SK-N-SH (cell line): ENCODE data around the gene PMEPA1. TPM values are rescaled to one million over a fixed set of nuclear protein-coding genes. Genes with fewer than 3 reads are reported as not detected.
A peak's percentile ranks its signal among the peaks of the same experiment; 100 is the strongest.

Source experiments
- CTCF ChIA-PET: fragments of 300-600, 350-600 bp; formaldehyde crosslinking; extraction: SDS; loops from one replicate; lab custom pipeline; 2021; lab: Yijun Ruan, JAX
- POLR2A ChIA-PET: fragments of 350-600 bp; sonication (Branson Sonifier 250); formaldehyde crosslinking; extraction: SDS; loops from one replicate; lab custom pipeline; 2020; ENCODE audit warnings: antibody characterized with exemption, inconsistent platforms; lab: Yijun Ruan, JAX
- DNase-seq: peaks from one replicate; pipeline ENCODE4 v3.0.0; 2012
- H2AFZ ChIP-seq: fragments of 200-600 bp; sonication (generic); 2 replicates; pipeline ENCODE4 v1.8.1; 2016; ENCODE audit warnings: antibody characterized with exemption, mild to moderate bottlenecking, low read depth
- H3F3A ChIP-seq: fragments of 200-600 bp; sonication (generic); replicated peaks from 2 replicates; pipeline ENCODE3; 2016; ENCODE audit warnings: antibody characterized with exemption, mild to moderate bottlenecking; ENCODE audit not compliant: insufficient read depth
- H3K27ac ChIP-seq, 2 experiments: fragments of 200-500 bp in 1 of 2; fragments of 200-600 bp in 1 of 2; sonication (Bioruptor generic) in 1 of 2; sonication (generic), shearing (Covaris generic) in 1 of 2; 2 replicates each; pipeline versions ENCODE4 v1.5.1 to v1.6.1; 2014 to 2016; ENCODE audit warnings: low read depth in 2 of 2, inconsistent platforms in 1 of 2, low read length in 1 of 2, mild to moderate bottlenecking in 1 of 2, mixed read lengths in 1 of 2
- H3K27me3 ChIP-seq: fragments of 200-600 bp; sonication (generic), shearing (Covaris generic); 2 replicates; pipeline ENCODE4 v1.6.1; 2016; ENCODE audit warnings: mixed run types; ENCODE audit not compliant: insufficient read depth
- H3K36me3 ChIP-seq, 2 experiments: fragments of 200-500 bp in 1 of 2; fragments of 200-600 bp in 1 of 2; sonication (Bioruptor generic) in 1 of 2; sonication (generic) in 1 of 2; replicated peaks in 1 of 2; 2 replicates each; pipeline versions ENCODE3 to v1.5.1; 2014 to 2016; ENCODE audit warnings: low read length in 1 of 2, mild to moderate bottlenecking in 1 of 2; ENCODE audit not compliant: insufficient read depth in 2 of 2, control insufficient read depth in 1 of 2
- H3K4me1 ChIP-seq, 2 experiments: fragments of 200-500 bp in 1 of 2; fragments of 200-600 bp in 1 of 2; sonication (Bioruptor generic) in 1 of 2; sonication (generic), shearing (Covaris generic) in 1 of 2; 2 replicates each; pipeline versions ENCODE4 v1.5.1 to v1.6.1; 2014 to 2016; ENCODE audit warnings: low read depth in 1 of 2, low read length in 1 of 2, mixed run types in 1 of 2; ENCODE audit not compliant: insufficient read depth in 2 of 2, control insufficient read depth in 1 of 2
- H3K4me2 ChIP-seq: fragments of 200-600 bp; sonication (generic), shearing (Covaris generic); 2 replicates; pipeline ENCODE4 v1.6.1; 2017; ENCODE audit warnings: mixed run types
- H3K4me3 ChIP-seq, 2 experiments: fragments of 200-500 bp in 1 of 2; fragments of 200-600 bp in 1 of 2; sonication (Bioruptor generic) in 1 of 2; sonication (generic), shearing (Covaris generic) in 1 of 2; 2 replicates each; pipeline versions ENCODE4 v1.5.1 to v1.8.1; 2014 to 2016; ENCODE audit warnings: low read depth in 2 of 2, inconsistent platforms in 1 of 2, low read length in 1 of 2, mild to moderate bottlenecking in 1 of 2, mixed read lengths in 1 of 2, moderate library complexity in 1 of 2
- H3K79me2 ChIP-seq: fragments of 200-600 bp; sonication (generic); 2 replicates; pipeline ENCODE4 v1.8.1; 2017; ENCODE audit warnings: mild to moderate bottlenecking; ENCODE audit not compliant: insufficient read depth
- H3K9ac ChIP-seq: fragments of 200-600 bp; sonication (generic); 2 replicates; pipeline ENCODE4 v1.6.1; 2017; ENCODE audit warnings: mixed run types
- H3K9me2 ChIP-seq: fragments of 200-600 bp; sonication (generic); 2 replicates; pipeline ENCODE4 v1.6.1; 2017; ENCODE audit warnings: mixed run types
- H3K9me3 ChIP-seq: fragments of 200-600 bp; sonication (generic); 2 replicates; pipeline ENCODE4 v1.6.1; 2017; ENCODE audit warnings: mixed run types, mild to moderate bottlenecking, moderate library complexity
- H4K20me1 ChIP-seq: fragments of 200-600 bp; sonication (generic); 2 replicates; pipeline ENCODE4 v1.6.1; 2017; ENCODE audit warnings: mild to moderate bottlenecking, mixed run types; ENCODE audit not compliant: insufficient read depth
- CHD2 ChIP-seq: fragments of 150-350 bp; IDR thresholded peaks from 2 replicates; pipeline ENCODE4 v1.6.1; 2018; ENCODE audit warnings: low read length; ENCODE audit not compliant: partially characterized antibody
- ELF1 ChIP-seq: IDR thresholded peaks from 2 replicates; pipeline ENCODE4 v1.4.0; 2012
- FOSL2 ChIP-seq: IDR thresholded peaks from 2 replicates; pipeline ENCODE4 v1.4.0; 2012; ENCODE audit warnings: low read depth, mild to moderate bottlenecking, moderate library complexity, borderline replicate concordance
- FOXJ3 ChIP-seq: sonication (generic); formaldehyde crosslinking; IDR thresholded peaks from 2 replicates; pipeline ENCODE4 v1.5.1; 2020; ENCODE audit warnings: mild to moderate bottlenecking, missing genetic modification reagents
- FOXM1 ChIP-seq: IDR thresholded peaks from 2 replicates; pipeline ENCODE4 v1.4.0; 2012; ENCODE audit warnings: low read depth, mild to moderate bottlenecking
- GABPA ChIP-seq: IDR thresholded peaks from 2 replicates; pipeline ENCODE4 v1.4.0; 2012; ENCODE audit warnings: low read depth, mild to moderate bottlenecking
- JUND ChIP-seq: IDR thresholded peaks from 2 replicates; pipeline ENCODE4 v1.4.0; 2012
- MXI1 ChIP-seq: IDR thresholded peaks from 2 replicates; pipeline ENCODE4 v1.6.1; 2012; ENCODE audit warnings: mild to moderate bottlenecking, low read depth, low read length, improper control_type of control experiment
- NRF1 ChIP-seq: IDR thresholded peaks from 2 replicates; pipeline ENCODE4 v1.6.1; 2012; ENCODE audit warnings: low read depth, mild to moderate bottlenecking, low read length
- RAD21 ChIP-seq: IDR thresholded peaks from 2 replicates; pipeline ENCODE4 v1.6.1; 2012; ENCODE audit warnings: mild to moderate bottlenecking, low read length
- RFX5 ChIP-seq: IDR thresholded peaks from 2 replicates; pipeline ENCODE4 v1.6.1; 2012; ENCODE audit warnings: mild to moderate bottlenecking, improper control_type of control experiment, low read length
- TAF1 ChIP-seq: IDR thresholded peaks from 2 replicates; pipeline ENCODE4 v1.6.1; 2012; ENCODE audit warnings: low read depth, mild to moderate bottlenecking, low read length, moderate library complexity, borderline replicate concordance
- USF2 ChIP-seq: fragments of 150-350 bp; IDR thresholded peaks from 2 replicates; pipeline ENCODE4 v1.6.1; 2017; ENCODE audit warnings: antibody characterized with exemption, low read length, low read depth, borderline replicate concordance
- YY1 ChIP-seq: IDR thresholded peaks from 2 replicates; pipeline ENCODE4 v1.4.0; 2012; ENCODE audit warnings: low read depth, mild to moderate bottlenecking
- ZBTB33 ChIP-seq: IDR thresholded peaks from 2 replicates; pipeline ENCODE4 v1.4.0; 2012; ENCODE audit warnings: low read depth, borderline replicate concordance
- WGBS: methylation state at CpG from one replicate; pipeline ENCODE4 v1.1.6; 2017; ENCODE audit warnings: low lambda C conversion rate; 5-methylcytosine and 5-hydroxymethylcytosine counted together
- polyA plus RNA-seq, 3 experiments: library from polyadenylated mRNA; depleted of rRNA; stranded (reverse); fragments of >200 nt; gene quantifications; 2 replicates each; pipeline ENCODE4 v1.2.3, GENCODE V29; 2012

Gene PMEPA1
- polyA plus RNA-seq, 1 of the 3 experiments (the other 2 are of a cell fraction), result 7.1 TPM

GRCh38 chr20:57647933-57648785 is 61.7 kb downstream of the PMEPA1 start (continued):
- no peak for TF ChIP-seq NRF1

GRCh38 chr20:57647006-57647932 is 62.5 kb downstream of the PMEPA1 start:
- POLR2A ChIA-PET, result no interaction called here
- Histone ChIP-seq H4K20me1 (no peaks in the 10 kb centered on the region), H3K9me3 (no peaks in the 10 kb centered on the region), H3K9me2 (no peaks in the 10 kb centered on the region), H3K36me3 (peaks cover 6 to 31% of the 10 kb centered on the region in 2 experiments), H3K4me1 (no peaks in the 10 kb centered on the region), H3K27ac (no peak overlapping the region), H3K4me3 (no peak overlapping the region), H3F3A (no peaks in the 10 kb centered on the region), H3K79me2 (no peaks in the 10 kb centered on the region), H3K27me3 (no peaks in the 10 kb centered on the region; the same call in 1 of the 2 replicates), H3K9ac (no peak overlapping the region), H3K4me2 (no peak overlapping the region), H2AFZ (no peak overlapping the region)
- CTCF ChIA-PET, result interaction anchor here (0.9 to 2.2 kb wide), 7 partner anchors 45 to 538 kb away, joined by 3 to 12 read pairs (median 3); no protein-coding TSS in a partner anchor
- WGBS, result 81% methylated on average over 12 of the region's 12 CpGs
- DNase-seq, result peak; percentile 11
- TF ChIP-seq MXI1 (no peak), ZBTB33 (no peak), RAD21 (no peak), RFX5 (no peak), ELF1 (no peak), GABPA (no peak), JUND (no peak), FOSL2 (no peak), CHD2 (no peak), USF2 (no peak), TAF1 (no peak), YY1 (no peak), FOXM1 (no peak), NRF1 (no peak), FOXJ3 (CRISPR knock-in tag) (no peak)
